Spinal cord (tissue), 10 donors: ENCODE data around the gene MKNK1. TPM values are rescaled to one million over a fixed set of nuclear protein-coding genes. Genes with fewer than 3 reads are reported as not detected.

ENCODE experiments used
- DNase-seq, 6 donors: peaks; one replicate each; pipeline versions ENCODE4 v3.0.0 to v3.0.0-alpha.2; 2013 to 2015; ENCODE audit warnings: low spot score in 6 of 6, low read depth in 4 of 6
- H3K27ac ChIP-seq: one replicate; pipeline ENCODE4 v1.5.1; 2013; ENCODE audit warnings: low read depth, low read length, control low read depth
- H3K27me3 ChIP-seq: one replicate; pipeline ENCODE4 v1.6.1; 2013; ENCODE audit warnings: low read length; ENCODE audit not compliant: control insufficient read depth, insufficient read depth
- H3K36me3 ChIP-seq: one replicate; pipeline ENCODE4 v1.6.1; 2013; ENCODE audit warnings: low read length; ENCODE audit not compliant: control insufficient read depth, insufficient read depth
- H3K4me1 ChIP-seq: one replicate; pipeline ENCODE4 v1.6.1; 2013; ENCODE audit warnings: low read length; ENCODE audit not compliant: control insufficient read depth, insufficient read depth
- H3K4me3 ChIP-seq: one replicate; pipeline ENCODE4 v1.5.1; 2013; ENCODE audit warnings: low read depth, low read length, control low read depth
- H3K9me3 ChIP-seq: one replicate; pipeline ENCODE4 v1.6.1; 2013; ENCODE audit warnings: low read length; ENCODE audit not compliant: control insufficient read depth, insufficient read depth
- WGBS: methylation state at CpG from one replicate; pipeline ENCODE4 v1.1.5; 2013; ENCODE audit warnings: missing lambda C conversion rate; ENCODE audit not compliant: insufficient coverage; 5-methylcytosine and 5-hydroxymethylcytosine counted together
- polyA plus RNA-seq, 2 donors: library from polyadenylated mRNA; unstranded; fragments of 120-200 nt; gene quantifications; one replicate each; pipeline ENCODE4 v1.2.1, GENCODE V29; 2013; ENCODE audit not compliant: insufficient read length in 2 of 2
- total RNA-seq, 2 donors: library from RNA; depleted of rRNA in 1 of 2; stranded (reverse); fragments of 120-200 nt in 1 of 2; fragments of >200 nt in 1 of 2; gene quantifications; one replicate each; pipeline versions ENCODE4 v1.2.3 to v1.2.4, GENCODE V29; 2013 to 2014
- donor health status: healthy.

The MKNK1 gene
- total and polyA plus RNA-seq, 4 donors: 24.6 to 52.2 (median 32.3) TPM

DNA sequence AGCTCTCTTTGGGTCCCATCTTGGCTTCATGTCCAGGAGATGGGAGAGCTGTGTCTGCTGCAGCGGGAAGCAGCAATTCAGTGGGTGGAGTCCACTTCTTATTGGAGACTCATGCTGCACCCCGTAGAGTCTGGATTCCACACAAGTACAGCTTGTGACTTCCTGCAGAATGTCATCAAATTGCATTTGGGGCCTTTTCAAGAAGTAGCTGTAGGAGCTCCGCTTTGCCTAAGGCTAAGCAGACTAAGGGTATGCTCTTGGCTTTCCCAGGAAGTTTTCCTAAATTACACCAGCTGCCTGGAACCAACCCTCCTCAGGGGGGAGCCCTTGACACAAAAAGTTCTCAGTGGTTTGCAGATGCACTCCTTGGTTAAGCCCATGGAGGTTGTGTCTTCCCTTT, 18.3 kb upstream of the MKNK1 start:
- WGBS: 86% methylated on average over 3 of the region's 3 CpGs
- Histone ChIP-seq H3K36me3 (no peaks in the 10 kb centered on the region), H3K9me3 (no peaks in the 10 kb centered on the region), H3K4me1 (peaks cover 8% of the 10 kb centered on the region), H3K27ac (no peak overlapping the region), H3K27me3 (no peaks in the 10 kb centered on the region), H3K4me3 (no peak overlapping the region)
- peak in 1 of 6 donors; percentile 67 for DNase-seq

DNA sequence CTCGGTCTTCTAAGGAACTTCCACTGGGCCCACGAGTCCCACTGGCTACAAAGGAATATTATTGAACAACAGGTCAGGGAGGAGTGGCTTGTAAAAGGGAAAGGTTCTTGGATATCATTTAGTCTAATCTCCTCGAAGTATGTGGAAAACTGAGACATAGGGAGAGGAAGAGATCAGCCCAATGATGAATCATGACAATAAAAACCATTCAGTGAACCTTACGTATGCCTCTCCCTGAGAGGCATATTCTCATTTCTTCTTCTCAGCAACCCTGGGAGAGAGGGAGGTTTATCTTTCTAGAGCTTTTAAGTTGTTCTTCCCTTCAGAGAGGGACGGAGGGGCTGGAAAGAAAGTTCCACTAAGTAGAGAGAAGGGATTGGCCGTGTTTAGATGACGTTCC, 17.9 kb upstream of the MKNK1 start:
- Histone ChIP-seq H3K36me3 (no peaks in the 10 kb centered on the region), H3K27ac (no peak overlapping the region)

DNA sequence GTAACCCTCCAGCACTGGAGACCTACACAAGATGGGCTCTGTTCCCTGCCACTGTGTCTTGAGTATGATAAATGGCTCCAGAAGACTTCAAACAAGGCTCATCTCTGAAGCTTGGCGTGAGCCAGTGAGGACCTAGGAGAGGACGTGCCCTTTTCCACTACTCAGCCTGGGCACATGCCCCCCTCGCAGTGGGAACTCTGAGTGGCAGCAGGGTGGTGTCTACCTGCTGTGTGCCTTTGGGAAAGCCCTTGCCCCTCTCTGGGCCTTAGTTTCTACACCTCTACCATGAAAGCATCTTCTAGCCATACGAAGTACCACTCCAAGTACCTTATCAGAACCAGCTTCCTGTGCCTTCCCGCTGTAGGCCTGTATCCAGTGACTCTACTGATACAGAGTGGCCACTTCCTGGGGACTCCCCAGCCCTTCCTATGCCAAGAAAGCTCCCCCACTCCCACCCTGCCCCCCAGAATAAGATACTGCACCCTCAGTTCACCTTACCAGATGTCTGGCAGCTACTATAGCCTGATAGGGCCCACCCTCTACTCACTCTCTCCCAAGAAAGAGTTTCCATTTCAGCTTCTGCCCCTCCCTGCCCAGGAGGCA, 15.7 kb upstream of the MKNK1 start:
- Histone ChIP-seq H3K4me1 (peaks cover 28% of the 10 kb centered on the region), H3K9me3 (no peaks in the 10 kb centered on the region), H3K27me3 (no peaks in the 10 kb centered on the region), H3K27ac (no peak overlapping the region), H3K36me3 (no peaks in the 10 kb centered on the region), H3K4me3 (no peak overlapping the region)
- 97% methylated on average over 5 of the region's 5 CpGs for WGBS
- DNase-seq: no peak

More for the DNA sequence above, 17.9 kb upstream of the MKNK1 start:
- WGBS: 85% methylated on average over 4 of the region's 7 CpGs
- Histone ChIP-seq H3K9me3 (no peaks in the 10 kb centered on the region), H3K4me3 (no peak overlapping the region), H3K4me1 (peaks cover 12% of the 10 kb centered on the region), H3K27me3 (no peaks in the 10 kb centered on the region)
- no peak for DNase-seq

DNA sequence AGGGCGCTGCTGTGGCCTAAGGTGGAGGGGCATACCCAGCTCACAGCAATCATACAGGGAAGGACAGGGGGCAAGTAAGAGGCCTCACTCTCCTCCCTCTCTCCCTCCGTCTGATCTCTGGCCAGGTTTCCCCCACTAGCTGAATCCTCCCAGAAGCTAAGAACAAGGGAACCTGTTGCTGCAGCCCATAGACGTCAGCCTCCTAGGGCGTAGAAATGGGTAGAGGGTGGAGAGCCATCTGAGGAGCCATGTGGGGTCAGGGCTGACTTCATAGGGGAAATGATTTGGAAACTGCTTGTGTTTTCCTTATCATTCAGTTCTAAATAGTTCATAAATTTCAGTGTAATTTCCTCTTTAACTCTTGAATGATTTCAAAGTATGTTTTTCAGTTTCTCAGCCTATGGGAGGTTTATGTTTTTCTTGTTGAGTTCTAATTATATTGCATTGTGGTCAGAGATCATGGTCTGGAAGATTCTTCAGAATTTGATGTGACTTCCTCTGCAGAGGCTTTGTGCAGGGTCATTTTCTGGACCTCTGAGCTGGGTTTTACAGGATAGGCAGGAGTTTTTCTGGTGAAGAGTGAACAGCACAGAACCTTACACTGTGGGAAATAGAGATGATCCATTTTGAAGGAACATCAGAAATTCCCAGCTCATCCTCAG, 14.8 kb upstream of the MKNK1 start:
- H3K27me3 ChIP-seq: no peaks in the 10 kb centered on the region
- H3K4me1 ChIP-seq: peaks cover 29% of the 10 kb centered on the region
- WGBS: no CpG with 5 or more reads among the region's 4 CpGs
- no peaks in the 10 kb centered on the region for H3K36me3 ChIP-seq
- H3K9me3 ChIP-seq: no peaks in the 10 kb centered on the region
- DNase-seq: no peak
- H3K27ac ChIP-seq: no peak overlapping the region
- no peak overlapping the region for H3K4me3 ChIP-seq

DNA sequence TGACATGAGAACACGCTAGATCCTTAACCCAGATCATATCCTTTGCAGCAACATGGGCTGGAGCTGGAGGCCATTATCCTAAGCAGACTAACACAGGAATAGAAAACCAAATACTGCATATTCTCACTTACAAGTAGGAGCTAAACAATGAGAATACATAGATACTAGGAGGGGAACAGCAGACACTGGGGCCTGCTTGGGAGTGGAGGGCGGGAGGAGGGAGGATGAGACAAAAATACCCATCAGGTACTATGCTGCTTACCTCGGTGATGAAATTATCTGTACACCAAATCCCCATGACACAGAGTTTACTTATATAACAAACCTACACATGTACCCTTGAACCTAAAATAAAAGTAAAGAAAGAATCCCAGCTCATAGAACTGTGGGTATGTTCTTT, 13.8 kb upstream of the MKNK1 start:
- Histone ChIP-seq H3K27me3 (no peaks in the 10 kb centered on the region), H3K9me3 (no peaks in the 10 kb centered on the region), H3K27ac (no peak overlapping the region), H3K4me3 (no peak overlapping the region), H3K4me1 (peaks cover 37% of the 10 kb centered on the region), H3K36me3 (peaks cover 4% of the 10 kb centered on the region)
- DNase-seq: no peak
- no CpG with 5 or more reads among the region's 3 CpGs for WGBS

DNA sequence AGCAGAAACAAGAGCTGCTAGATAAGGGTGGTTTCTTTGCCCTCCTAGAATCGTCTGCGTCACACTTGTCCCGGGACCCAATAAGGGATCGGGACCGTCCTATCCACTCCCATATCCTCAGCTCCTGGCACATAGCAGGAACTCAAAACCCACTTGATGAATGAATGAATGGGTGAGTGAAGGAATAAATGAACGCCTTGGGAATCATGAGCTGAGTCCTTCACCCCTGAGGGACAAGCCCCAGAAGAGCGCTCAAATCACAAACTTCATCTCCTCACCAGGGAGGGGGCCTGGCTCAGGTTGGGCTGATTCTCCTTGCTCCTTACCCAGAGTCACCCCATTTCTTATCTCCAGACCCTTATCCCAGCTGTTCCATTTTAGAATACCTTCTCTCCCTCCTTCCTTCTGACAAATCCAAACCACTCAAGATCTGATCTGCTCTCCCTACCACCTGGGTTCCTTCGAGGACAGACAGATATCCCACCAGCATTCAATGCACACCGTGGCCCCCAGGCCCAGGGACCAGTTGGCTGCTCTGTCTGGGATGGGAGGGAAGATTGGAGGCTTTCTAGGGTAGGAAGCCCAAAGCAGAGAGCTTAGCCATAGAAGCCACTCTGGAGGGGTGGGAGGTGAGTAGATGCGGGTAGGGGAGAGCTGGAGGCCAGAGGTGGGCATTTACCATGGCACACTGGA, 13.2 kb upstream of the MKNK1 start:
- Histone ChIP-seq H3K27me3 (no peaks in the 10 kb centered on the region), H3K9me3 (no peaks in the 10 kb centered on the region), H3K27ac (peak overlapping the region; percentile 64), H3K36me3 (peaks cover 7% of the 10 kb centered on the region), H3K4me1 (peaks cover 39% of the 10 kb centered on the region), H3K4me3 (peak overlapping the region; percentile 66)
- WGBS: 84% methylated on average over 2 of the region's 10 CpGs
- no peak for DNase-seq

DNA sequence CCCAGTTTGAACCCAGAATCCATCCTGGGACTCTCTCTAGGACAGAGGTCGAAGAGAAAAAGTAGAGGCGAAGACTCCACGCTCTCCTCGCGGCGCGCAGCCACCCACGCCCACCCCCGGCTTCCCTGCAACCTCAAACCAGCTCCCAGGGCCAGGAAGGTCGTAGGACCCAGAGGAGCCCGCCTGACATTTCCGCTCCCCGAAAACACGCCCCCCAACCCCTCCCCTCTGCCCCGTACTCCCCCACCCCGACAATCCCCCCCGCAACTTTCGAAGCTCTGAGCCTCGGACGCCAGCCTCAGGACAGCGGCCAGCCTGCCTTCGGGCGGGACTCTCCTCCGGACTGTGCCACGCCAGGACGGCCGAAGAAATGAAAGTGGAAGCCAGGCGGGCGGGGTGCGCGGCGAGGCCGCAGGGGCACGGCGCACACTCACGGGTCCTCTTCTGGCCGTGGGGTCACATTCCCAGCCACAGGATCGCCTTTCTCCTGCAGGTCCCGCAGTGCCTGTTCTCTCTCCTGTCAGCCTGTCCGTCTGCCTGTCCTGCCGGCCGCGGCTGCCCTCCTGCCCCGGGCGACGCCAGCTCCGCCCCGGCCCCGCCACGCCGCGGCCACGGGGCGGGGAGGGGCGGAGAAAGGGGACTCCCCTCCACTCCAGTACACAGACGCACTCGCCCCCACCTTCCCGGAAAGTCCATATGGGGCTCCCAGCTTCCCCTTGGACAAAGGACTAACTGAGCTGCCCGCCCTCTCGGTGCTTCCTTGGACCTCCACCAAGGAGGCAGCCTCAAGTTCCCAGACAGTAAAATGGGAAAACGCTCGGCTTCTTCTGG, 12.4 kb upstream of the MKNK1 start, which contains the start of gene MOB3C:
MOB3C (minus strand) TSS at position 535 of the 831 bp plus-strand sequence. CDS start 3,490 bp downstream, outside the sequence.
- H3K27ac ChIP-seq: peak within 1 kb of the TSS; percentile 79
- H3K4me3 ChIP-seq: peak within 1 kb of the TSS; percentile 66
- 2% methylated on average over 48 of the region's 62 CpGs for WGBS
- H3K36me3 ChIP-seq: peaks cover 12% of the 10 kb centered on the region
- peaks cover 45% of the 10 kb centered on the region for H3K4me1 ChIP-seq
- DNase-seq: peak in 3 of 6 donors; percentile 33 to 86 (median 77)
- no peaks in the 10 kb centered on the region for H3K9me3 ChIP-seq
- H3K27me3 ChIP-seq: no peaks in the 10 kb centered on the region

DNA sequence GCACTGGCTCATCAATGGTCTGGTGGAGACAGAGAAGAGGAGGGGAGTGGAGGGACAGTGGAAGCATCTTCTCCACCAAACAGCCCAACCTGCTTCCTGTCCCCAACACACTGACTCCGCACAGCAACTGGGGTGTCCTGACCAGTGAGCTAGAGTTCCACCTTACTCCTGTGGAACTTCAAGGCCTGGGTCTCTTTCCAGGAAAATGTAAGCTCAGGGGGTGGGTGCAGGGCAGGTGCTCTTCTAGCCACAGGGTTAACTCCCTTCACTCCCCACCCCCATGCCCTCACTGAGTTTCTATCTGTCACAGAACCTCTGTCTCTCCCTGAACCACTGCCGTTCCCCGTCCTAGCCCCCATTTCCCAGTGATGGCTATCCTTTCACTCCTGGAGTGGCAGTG, 11.7 kb upstream of the MKNK1 start:
- WGBS: 85% methylated on average over 2 of the region's 3 CpGs
- Histone ChIP-seq H3K36me3 (peaks cover 13% of the 10 kb centered on the region), H3K27ac (peak overlapping the region; percentile 79), H3K9me3 (no peaks in the 10 kb centered on the region), H3K4me3 (peak overlapping the region; percentile 66), H3K4me1 (peaks cover 45% of the 10 kb centered on the region), H3K27me3 (no peaks in the 10 kb centered on the region)
- peak in 1 of 6 donors; percentile 7 for DNase-seq

DNA sequence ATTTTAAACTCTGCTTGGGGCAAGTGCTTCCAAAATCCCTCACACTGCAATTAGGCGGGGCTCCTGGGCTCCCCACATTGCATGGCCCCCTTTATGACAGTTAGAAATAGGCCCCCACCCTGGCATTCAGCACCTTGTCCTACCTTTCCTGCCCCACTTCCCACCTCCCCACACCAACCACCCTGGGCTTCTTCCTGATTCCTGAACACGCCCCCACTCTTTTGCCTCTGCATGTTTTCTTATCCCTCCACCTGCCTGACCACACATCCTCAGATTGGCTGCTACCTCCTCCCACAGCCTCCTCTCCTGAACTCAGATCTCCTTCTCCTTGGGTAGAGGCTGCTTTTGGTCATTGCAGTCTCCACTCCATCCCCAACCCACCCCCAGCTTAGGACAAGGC, 11.0 kb upstream of the MKNK1 start:
- peaks cover 45% of the 10 kb centered on the region for H3K4me1 ChIP-seq
- H3K4me3 ChIP-seq: no peak overlapping the region
- no peak for DNase-seq

More for the DNA sequence above, 11.0 kb upstream of the MKNK1 start:
- H3K27ac ChIP-seq: no peak overlapping the region
- WGBS: 72% methylated on average over 2 of the region's 2 CpGs
- H3K27me3 ChIP-seq: no peaks in the 10 kb centered on the region
- H3K9me3 ChIP-seq: no peaks in the 10 kb centered on the region
- H3K36me3 ChIP-seq: peaks cover 13% of the 10 kb centered on the region
